ENCODE measurements around the gene ADAMTS16.

The ADAMTS16 gene

GRCh38 chr5:5320062-5320805 lies 180.1 kb downstream of the ADAMTS16 start:
- no peak for TF ChIP-seq POLR2A (IDR thresholded peaks at IDR 0.05; ENCODE audit: low read depth, low read length)
- FAIRE-seq, result no peak
- no peak for DNase-seq (ENCODE audit: insufficient read length, low spot score)

- no peak for TF ChIP-seq POLR2A (IDR thresholded peaks at IDR 0.05; ENCODE audit: low read depth, low read length)
- DNase-seq (ENCODE audit: insufficient read length, low spot score) (no peak), FAIRE-seq (no peak)
These were observed 181.0 kb downstream of the ADAMTS16 start for GRCh38 chr5:5321137-5321536.

- DNase-seq (ENCODE audit: insufficient read length, low spot score) (no peak), FAIRE-seq (no peak)
- TF ChIP-seq POLR2A (IDR thresholded peaks at IDR 0.05; ENCODE audit: low read depth, low read length), result no peak
These were observed 183.4 kb downstream of the ADAMTS16 start for GRCh38 chr5:5323551-5323950.

- FAIRE-seq, result no peak
- DNase-seq (ENCODE audit: insufficient read length, low spot score), result no peak
- no peak for TF ChIP-seq POLR2A (IDR thresholded peaks at IDR 0.05; ENCODE audit: low read depth, low read length)
These were observed 186.1 kb downstream of the ADAMTS16 start for GRCh38 chr5:5326115-5326758.

- no peak for TF ChIP-seq POLR2A (IDR thresholded peaks at IDR 0.05; ENCODE audit: low read depth, low read length)
- DNase-seq (ENCODE audit: insufficient read length, low spot score) (no peak), FAIRE-seq (no peak)
These were observed 187.0 kb downstream of the ADAMTS16 start for GRCh38 chr5:5327126-5327525.

GRCh38 chr5:5330728-5331452 lies 190.8 kb downstream of the ADAMTS16 start:
- TF ChIP-seq POLR2A (IDR thresholded peaks at IDR 0.05; ENCODE audit: low read depth, low read length), result no peak
- DNase-seq (ENCODE audit: insufficient read length, low spot score), result no peak
- FAIRE-seq, result no peak

GRCh38 chr5:5331848-5332247 lies 191.7 kb downstream of the ADAMTS16 start:
- DNase-seq (ENCODE audit: insufficient read length, low spot score) (no peak), FAIRE-seq (no peak)
- TF ChIP-seq POLR2A (IDR thresholded peaks at IDR 0.05; ENCODE audit: low read depth, low read length), result no peak

- no peak for TF ChIP-seq POLR2A (IDR thresholded peaks at IDR 0.05; ENCODE audit: low read depth, low read length)
- FAIRE-seq (no peak), DNase-seq (ENCODE audit: insufficient read length, low spot score) (no peak)
These were observed 192.2 kb downstream of the ADAMTS16 start for GRCh38 chr5:5332287-5332686.

- TF ChIP-seq POLR2A (IDR thresholded peaks at IDR 0.05; ENCODE audit: low read depth, low read length), result no peak
- no peak for FAIRE-seq
- no peak for DNase-seq (ENCODE audit: insufficient read length, low spot score)
These were observed 195.0 kb downstream of the ADAMTS16 start for GRCh38 chr5:5335107-5335506.

- no peak for TF ChIP-seq POLR2A (IDR thresholded peaks at IDR 0.05; ENCODE audit: low read depth, low read length)
- FAIRE-seq, result peak; percentile 38
- DNase-seq (ENCODE audit: insufficient read length, low spot score), result peak; percentile 60
These were observed 195.7 kb downstream of the ADAMTS16 start for GRCh38 chr5:5335700-5336264.

GRCh38 chr5:5339257-5339656 lies 199.1 kb downstream of the ADAMTS16 start:
- no peak for DNase-seq (ENCODE audit: insufficient read length, low spot score)
- no peak for FAIRE-seq

GRCh38 chr5:5340206-5340729 lies 200.1 kb downstream of the ADAMTS16 start:
- FAIRE-seq (peak; percentile 94), DNase-seq (ENCODE audit: insufficient read length, low spot score) (peak; percentile 91)
- no peak for TF ChIP-seq POLR2A (IDR thresholded peaks at IDR 0.05; ENCODE audit: low read depth, low read length)

More at GRCh38 chr5:5339257-5339656, 199.1 kb downstream of the ADAMTS16 start:
- no peak for TF ChIP-seq POLR2A (IDR thresholded peaks at IDR 0.05; ENCODE audit: low read depth, low read length)

GRCh38 chr5:5341531-5342292 lies 201.6 kb downstream of the ADAMTS16 start:
- no peak for FAIRE-seq

More at GRCh38 chr5:5341531-5342292, 201.6 kb downstream of the ADAMTS16 start:
- no peak for TF ChIP-seq POLR2A (IDR thresholded peaks at IDR 0.05; ENCODE audit: low read depth, low read length)
- no peak for DNase-seq (ENCODE audit: insufficient read length, low spot score)

Measured in H54 (cell line).